AG04450 (cell line): Measurements from ENCODE around the gene ARHGEF10L. TPM values are rescaled to one million over a fixed set of nuclear protein-coding genes. Genes with fewer than 3 reads are reported as not detected.

Experiments
- CTCF ChIA-PET: fragments of 300-600, 350-600 bp; formaldehyde crosslinking; extraction: SDS; loops from one replicate; lab custom pipeline; 2022; ENCODE audit warnings: antibody characterized with exemption, inconsistent platforms; lab: Charles Lee
- POLR2A ChIA-PET: fragments of 350-600 bp; formaldehyde crosslinking; extraction: SDS; loops from one replicate; lab custom pipeline; 2021; ENCODE audit warnings: antibody characterized with exemption, inconsistent platforms; lab: Yijun Ruan, JAX
- DNase-seq: peaks from one replicate; pipeline ENCODE4 v3.0.0-alpha.2; 2011; ENCODE audit warnings: low read depth, low spot score
- H3K27ac ChIP-seq: one replicate; pipeline ENCODE4 v1.5.1; 2012; ENCODE audit warnings: low read depth, low read length, control low read depth
- H3K27me3 ChIP-seq: one replicate; pipeline ENCODE4 v1.6.0; 2012; ENCODE audit warnings: low read length; ENCODE audit not compliant: control insufficient read depth, insufficient read depth
- H3K4me3 ChIP-seq: 2 replicates; pipeline ENCODE4 v1.5.1; 2011; ENCODE audit warnings: mild to moderate bottlenecking, low read depth, low read length, control low read depth
- H3K9me3 ChIP-seq: 2 replicates; pipeline ENCODE4 v1.5.1; 2012; ENCODE audit warnings: low read length; ENCODE audit not compliant: control insufficient read depth, insufficient read depth
- polyA plus RNA-seq: library from polyadenylated mRNA; depleted of rRNA; stranded (reverse); fragments of >200 nt; gene quantifications from 2 replicates; pipeline ENCODE4 v1.2.3, GENCODE V29; 2011
- TF ChIP-seq, protein P1 (sequence below): IDR thresholded peaks from 2 replicates; pipeline ENCODE4 v1.5.1; 2011; ENCODE audit warnings: low read depth, low read length, control low read depth, inconsistent platforms

Gene ARHGEF10L
- polyA plus RNA-seq, 1 experiment, result 5.7 TPM

DNA sequence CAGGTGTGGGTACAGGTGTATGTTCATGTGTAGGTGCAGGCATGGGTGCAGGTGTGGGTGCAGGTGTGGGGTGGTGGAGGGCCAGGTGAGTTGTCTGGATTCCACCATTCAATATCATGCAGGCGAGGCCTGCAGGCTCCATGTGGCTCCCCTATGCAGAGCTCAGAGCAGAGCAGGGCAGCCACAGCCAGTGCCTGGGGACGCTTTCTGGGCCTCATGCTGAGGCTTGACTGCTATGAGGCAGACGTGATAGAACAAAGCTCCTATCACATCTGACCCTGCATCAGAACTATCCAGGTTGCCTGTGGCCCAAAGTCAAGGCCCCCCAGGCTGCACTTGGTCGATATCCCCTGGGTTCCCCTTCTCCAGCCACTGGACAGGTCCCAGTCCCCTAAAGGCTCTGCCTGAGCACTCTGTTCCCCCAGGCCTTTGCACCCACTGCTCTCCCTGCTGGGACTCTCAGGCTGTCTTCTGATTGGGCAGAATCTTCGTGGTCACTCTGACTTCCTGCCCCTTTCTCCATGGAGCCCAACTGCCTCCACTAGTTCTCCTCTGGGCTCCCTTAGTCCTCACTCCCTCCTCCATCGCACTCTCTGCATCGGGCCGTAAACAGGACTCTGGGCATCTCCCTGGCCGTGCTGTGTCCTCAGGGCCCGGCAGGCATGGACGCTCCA is 137.0 kb downstream of the ARHGEF10L start:
- H3K27me3 ChIP-seq, result no peaks in the 10 kb centered on the region
- ChIA-PET CTCF (interaction anchor here (0.6 to 0.7 kb wide), 3 partner anchors 10 to 120 kb away, joined by 3 to 6 read pairs (median 4); no protein-coding TSS in a partner anchor), POLR2A (no interaction called here)
- H3K4me3 ChIP-seq, result no peak overlapping the region
- H3K9me3 ChIP-seq, result no peaks in the 10 kb centered on the region
- DNase-seq, result no peak
- no peak overlapping the region for H3K27ac ChIP-seq
- TF ChIP-seq, protein P1, sequence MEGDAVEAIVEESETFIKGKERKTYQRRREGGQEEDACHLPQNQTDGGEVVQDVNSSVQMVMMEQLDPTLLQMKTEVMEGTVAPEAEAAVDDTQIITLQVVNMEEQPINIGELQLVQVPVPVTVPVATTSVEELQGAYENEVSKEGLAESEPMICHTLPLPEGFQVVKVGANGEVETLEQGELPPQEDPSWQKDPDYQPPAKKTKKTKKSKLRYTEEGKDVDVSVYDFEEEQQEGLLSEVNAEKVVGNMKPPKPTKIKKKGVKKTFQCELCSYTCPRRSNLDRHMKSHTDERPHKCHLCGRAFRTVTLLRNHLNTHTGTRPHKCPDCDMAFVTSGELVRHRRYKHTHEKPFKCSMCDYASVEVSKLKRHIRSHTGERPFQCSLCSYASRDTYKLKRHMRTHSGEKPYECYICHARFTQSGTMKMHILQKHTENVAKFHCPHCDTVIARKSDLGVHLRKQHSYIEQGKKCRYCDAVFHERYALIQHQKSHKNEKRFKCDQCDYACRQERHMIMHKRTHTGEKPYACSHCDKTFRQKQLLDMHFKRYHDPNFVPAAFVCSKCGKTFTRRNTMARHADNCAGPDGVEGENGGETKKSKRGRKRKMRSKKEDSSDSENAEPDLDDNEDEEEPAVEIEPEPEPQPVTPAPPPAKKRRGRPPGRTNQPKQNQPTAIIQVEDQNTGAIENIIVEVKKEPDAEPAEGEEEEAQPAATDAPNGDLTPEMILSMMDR, result no peak

GRCh38 chr1:17678011-17678410 is 138.5 kb downstream of the ARHGEF10L start:
- H3K27me3 ChIP-seq, result no peaks in the 10 kb centered on the region
- no peak overlapping the region for H3K4me3 ChIP-seq
- TF ChIP-seq, protein P1, result no peak
- H3K9me3 ChIP-seq, result no peaks in the 10 kb centered on the region
- no peak overlapping the region for H3K27ac ChIP-seq
- DNase-seq, result no peak
- ChIA-PET CTCF (interaction anchor here (0.7 to 1.2 kb wide), 2 partner anchors 17 to 24 kb away, joined by 3 to 4 read pairs; no protein-coding TSS in a partner anchor), POLR2A (no interaction called here)

GRCh38 chr1:17679856-17680255 is 140.4 kb downstream of the ARHGEF10L start:
- TF ChIP-seq, protein P1, result no peak
- H3K4me3 ChIP-seq, result no peak overlapping the region
- CTCF ChIA-PET, result interaction anchor here (0.6 to 0.7 kb wide), 2 partner anchors 17 to 18 kb away, joined by 3 read pairs; no protein-coding TSS in a partner anchor
- DNase-seq, result no peak
- no peak overlapping the region for H3K27ac ChIP-seq
- POLR2A ChIA-PET, result no interaction called here
- H3K9me3 ChIP-seq, result no peaks in the 10 kb centered on the region
- no peaks in the 10 kb centered on the region for H3K27me3 ChIP-seq

DNA sequence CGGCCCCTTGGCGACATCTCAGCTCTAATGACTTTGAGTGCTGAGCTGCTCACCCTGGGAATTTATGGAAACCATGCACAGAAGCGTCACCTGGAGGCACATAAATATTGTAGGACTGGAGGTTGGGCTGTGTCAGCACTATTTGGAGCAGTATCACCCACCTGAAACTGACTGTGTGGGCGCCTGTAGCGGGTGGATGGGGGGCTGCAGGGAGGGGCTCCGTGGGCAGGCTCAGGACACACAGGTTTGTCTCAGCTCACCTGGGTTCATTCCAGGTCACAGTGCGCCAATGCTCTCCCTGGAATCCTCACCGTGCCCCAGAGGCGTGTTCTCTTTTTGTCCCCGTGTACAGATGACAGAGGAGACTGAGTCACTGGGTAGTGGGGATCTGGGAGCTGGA is 140.8 kb downstream of the ARHGEF10L start:
- Histone ChIP-seq H3K27ac (no peak overlapping the region), H3K9me3 (no peaks in the 10 kb centered on the region), H3K27me3 (no peaks in the 10 kb centered on the region), H3K4me3 (no peak overlapping the region)
- POLR2A ChIA-PET, result no interaction called here
- TF ChIP-seq, protein P1, result no peak
- no peak for DNase-seq
- CTCF ChIA-PET, result interaction anchor here (0.7 kb wide), 1 partner anchor 16 kb away, joined by 3 read pairs; no protein-coding TSS in a partner anchor

GRCh38 chr1:17682400-17682799 is 142.9 kb downstream of the ARHGEF10L start:
- peaks cover 2% of the 10 kb centered on the region; the same call in 1 of the 2 replicates for H3K9me3 ChIP-seq
- no peak overlapping the region for H3K4me3 ChIP-seq
- H3K27me3 ChIP-seq, result no peaks in the 10 kb centered on the region
- no peak for DNase-seq
- ChIA-PET CTCF (interaction anchor here (1.1 kb wide), 1 partner anchor 188 kb away, joined by 3 read pairs; no protein-coding TSS in a partner anchor), POLR2A (no interaction called here)
- no peak overlapping the region for H3K27ac ChIP-seq
- TF ChIP-seq, protein P1, result no peak
